GM12892 (cell line): ENCODE measurements around the gene TMEM33.

ENCODE experiments used
- POLR2A ChIP-seq: IDR thresholded peaks from 2 replicates; pipeline ENCODE4 v1.6.1; 2011; ENCODE audit warnings: low read depth, low read length, control low read depth
- POLR2AphosphoS5 ChIP-seq: IDR thresholded peaks from 2 replicates; pipeline ENCODE4 v1.6.1; 2011; ENCODE audit warnings: low read depth, low read length, control low read depth
- TAF1 ChIP-seq: IDR thresholded peaks from 2 replicates; pipeline ENCODE4 v1.6.1; 2011; ENCODE audit warnings: low read depth, mild to moderate bottlenecking, control low read depth, low read length, borderline replicate concordance

- TF ChIP-seq POLR2A, result no peak
- no peak for TF ChIP-seq POLR2AphosphoS5
- TF ChIP-seq TAF1, result no peak
These were observed 59.3 kb downstream of the TMEM33 start for GRCh38 chr4:41994461-41994985.
